Measurements from ENCODE around the gene EDC4.

EDC4 gene

GRCh38 chr16:67886387-67886786 lies 13.5 kb downstream of the EDC4 start:
- in situ Hi-C loops (cut with HindIII; ENCODE audit: low sequenced_read_pairs), result no loop called here
- DNase-seq (ENCODE audit: low read depth, low spot score), result no peak
- no peak for TF ChIP-seq CTCF (IDR thresholded peaks at IDR 0.05; ENCODE audit: low read depth, low read length)
- no peak overlapping the region for H3K4me3 ChIP-seq (ENCODE audit: low read depth, low read length)

DNA sequence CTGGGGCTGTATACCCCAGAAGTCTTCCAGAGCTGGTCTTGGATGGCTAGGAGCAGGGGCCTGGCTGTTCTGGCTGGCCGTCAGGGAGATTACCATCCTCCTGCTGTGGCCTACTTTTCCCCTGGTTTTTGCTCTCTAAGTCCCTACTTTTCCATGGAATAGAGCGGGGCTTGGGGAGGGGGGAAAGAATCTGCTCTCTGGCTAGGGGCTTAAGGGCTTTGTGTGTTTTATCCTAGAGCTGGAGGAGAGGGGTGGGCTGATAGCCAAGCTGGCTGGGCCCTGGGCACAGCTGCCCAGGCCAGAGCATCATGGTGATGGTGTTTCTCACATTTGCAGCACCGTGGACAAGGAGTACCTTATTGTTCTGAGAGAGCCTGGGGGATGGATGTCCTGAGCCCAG lies 15.5 kb downstream of the EDC4 start:
- no peak for TF ChIP-seq CTCF (IDR thresholded peaks at IDR 0.05; ENCODE audit: low read depth, low read length)
- in situ Hi-C loops (cut with HindIII; ENCODE audit: low sequenced_read_pairs), result no loop called here
- DNase-seq (ENCODE audit: low read depth, low spot score), result no peak
- H3K4me3 ChIP-seq (ENCODE audit: low read depth, low read length), result no peak overlapping the region

DNA sequence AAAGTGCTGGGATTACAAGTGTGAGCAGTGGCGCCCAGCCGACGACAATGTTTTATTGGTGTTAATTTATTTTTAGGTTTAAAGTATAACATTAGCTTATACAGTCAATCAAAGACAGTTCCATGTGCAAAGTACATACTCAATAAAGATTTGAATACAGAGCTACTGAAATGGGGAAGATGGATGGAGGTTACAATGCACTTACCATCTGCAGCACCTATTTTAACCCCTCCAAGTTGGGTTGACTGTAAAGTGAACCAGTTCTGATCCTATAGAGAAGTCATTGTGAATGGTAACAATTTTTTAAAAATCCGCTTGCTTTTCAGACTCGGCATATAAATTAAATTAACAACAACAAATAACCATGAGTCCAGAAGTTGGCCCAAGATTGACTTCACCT lies 19.5 kb downstream of the EDC4 start:
- peak overlapping the region; percentile 41 for H3K4me3 ChIP-seq (ENCODE audit: low read depth, low read length)
- no peak for DNase-seq (ENCODE audit: low read depth, low spot score)
- no peak for TF ChIP-seq CTCF (IDR thresholded peaks at IDR 0.05; ENCODE audit: low read depth, low read length)
- in situ Hi-C loops (cut with HindIII; ENCODE audit: low sequenced_read_pairs), result no loop called here

GRCh38 chr16:67892899-67893742 lies 20.3 kb downstream of the EDC4 start, which contains the start of gene PSKH1:
TSS of gene PSKH1 (plus strand) at chr16:67893254. CDS start at chr16:67908750, 15,496 bp downstream.
- in situ Hi-C loops (cut with HindIII; ENCODE audit: low sequenced_read_pairs), result no loop called here
- peak within 1 kb of the TSS; percentile 92 for H3K4me3 ChIP-seq (ENCODE audit: low read depth, low read length)
- DNase-seq (ENCODE audit: low read depth, low spot score), result peak; percentile 97
- no peak for TF ChIP-seq CTCF (IDR thresholded peaks at IDR 0.05; ENCODE audit: low read depth, low read length)

DNA sequence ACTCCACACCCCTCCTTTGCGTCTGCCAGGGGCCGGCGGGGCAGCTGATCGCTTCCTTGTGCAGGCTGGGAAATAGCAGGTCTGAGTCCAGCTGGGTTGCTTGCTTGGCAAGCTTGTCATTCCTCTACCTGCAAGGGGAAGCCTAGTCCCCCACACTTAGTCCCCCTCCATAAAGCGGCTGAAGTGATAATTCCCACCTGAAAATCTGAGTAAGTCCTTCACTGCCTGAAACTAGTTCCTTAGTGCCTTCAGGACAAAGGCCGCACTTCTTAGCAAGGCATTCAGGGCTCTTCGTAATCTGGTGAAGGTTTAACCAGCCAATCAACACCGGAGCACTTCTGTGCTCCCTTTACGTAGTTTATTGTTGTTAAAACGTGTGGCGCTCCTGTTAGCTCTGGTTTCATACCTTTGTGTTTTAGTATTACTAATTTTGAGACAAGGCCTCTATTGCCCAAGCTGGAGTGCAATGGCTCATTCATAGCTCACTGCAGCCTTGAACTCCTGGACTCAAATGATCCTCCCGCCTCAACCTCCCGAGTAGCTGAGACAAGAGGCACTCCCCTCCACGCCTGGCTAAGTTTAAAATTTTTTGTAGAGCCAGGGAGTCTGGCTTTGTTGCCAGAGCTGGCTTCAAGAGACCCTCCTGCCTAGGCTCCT lies 21.0 kb downstream of the EDC4 start:
- DNase-seq (ENCODE audit: low read depth, low spot score), result no peak
- in situ Hi-C loops (cut with HindIII; ENCODE audit: low sequenced_read_pairs), result no loop called here
- no peak for TF ChIP-seq CTCF (IDR thresholded peaks at IDR 0.05; ENCODE audit: low read depth, low read length)
- peak overlapping the region; percentile 92 for H3K4me3 ChIP-seq (ENCODE audit: low read depth, low read length)

DNA sequence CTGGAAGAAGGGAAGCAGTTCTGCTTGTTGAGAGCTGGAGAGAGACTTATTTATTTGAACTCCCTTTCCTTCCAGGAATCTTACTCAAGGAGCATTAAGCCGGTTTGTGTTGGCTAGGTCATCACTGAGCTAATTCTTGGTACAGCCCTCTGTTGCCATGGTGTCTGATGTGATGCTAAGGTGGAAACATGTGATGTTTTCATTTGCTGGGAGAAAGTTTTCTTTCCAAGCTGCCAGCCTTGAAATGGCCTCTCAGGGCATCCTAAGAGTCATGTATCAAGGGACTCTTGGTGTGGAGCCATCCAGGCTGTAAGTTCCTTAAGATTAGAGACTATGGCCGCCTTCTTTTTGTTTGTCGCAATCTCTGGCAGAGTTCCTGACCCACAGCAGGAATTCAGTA lies 24.4 kb downstream of the EDC4 start:
- no peak for TF ChIP-seq CTCF (IDR thresholded peaks at IDR 0.05; ENCODE audit: low read depth, low read length)
- H3K4me3 ChIP-seq (ENCODE audit: low read depth, low read length), result no peak overlapping the region
- in situ Hi-C loops (cut with HindIII; ENCODE audit: low sequenced_read_pairs), result no loop called here
- DNase-seq (ENCODE audit: low read depth, low spot score), result peak; percentile 56

Measured in astrocyte of the spinal cord (primary cell).